ENCODE measurements around the gene ACR.

- TF ChIP-seq EZH2phosphoT487 (IDR thresholded peaks at IDR 0.05; ENCODE audit: insufficient read depth, low read depth) (no peak), EZH2 (IDR thresholded peaks at IDR 0.05; ENCODE audit: insufficient read depth, poor library complexity, severe bottlenecking) (no peak)
Observed at GRCh38 chr22:50706481-50707125, 31.4 kb upstream of the ACR start.
